ENCODE data around the gene NEK11.

GRCh38 chr3:131222599-131222998 is 195.9 kb downstream of the NEK11 start:
- TF ChIP-seq SP1 (IDR thresholded peaks at IDR 0.05) = no peak
- no peak for TF ChIP-seq SUZ12 (IDR thresholded peaks at IDR 0.05)
- no peak for TF ChIP-seq BHLHE40 (IDR thresholded peaks at IDR 0.05; ENCODE audit: borderline replicate concordance)
- no peak for TF ChIP-seq FOXA1 (IDR thresholded peaks at IDR 0.05)
- no peak for TF ChIP-seq ELF4 (IDR thresholded peaks at IDR 0.05)
- TF ChIP-seq, protein P1, sequence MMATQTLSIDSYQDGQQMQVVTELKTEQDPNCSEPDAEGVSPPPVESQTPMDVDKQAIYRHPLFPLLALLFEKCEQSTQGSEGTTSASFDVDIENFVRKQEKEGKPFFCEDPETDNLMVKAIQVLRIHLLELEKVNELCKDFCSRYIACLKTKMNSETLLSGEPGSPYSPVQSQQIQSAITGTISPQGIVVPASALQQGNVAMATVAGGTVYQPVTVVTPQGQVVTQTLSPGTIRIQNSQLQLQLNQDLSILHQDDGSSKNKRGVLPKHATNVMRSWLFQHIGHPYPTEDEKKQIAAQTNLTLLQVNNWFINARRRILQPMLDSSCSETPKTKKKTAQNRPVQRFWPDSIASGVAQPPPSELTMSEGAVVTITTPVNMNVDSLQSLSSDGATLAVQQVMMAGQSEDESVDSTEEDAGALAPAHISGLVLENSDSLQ (IDR thresholded peaks at IDR 0.05) = no peak
- no peak for TF ChIP-seq FOXM1 (IDR thresholded peaks at IDR 0.05; ENCODE audit: borderline replicate concordance)
- no peak for TF ChIP-seq L3MBTL2 (conservative IDR thresholded peaks at IDR 0.05)
- TF ChIP-seq FOXK2 (IDR thresholded peaks at IDR 0.05) = no peak

Data from HEK293T (cell line).